ENCODE measurements around the gene COL1A1.

COL1A1 gene

DNA sequence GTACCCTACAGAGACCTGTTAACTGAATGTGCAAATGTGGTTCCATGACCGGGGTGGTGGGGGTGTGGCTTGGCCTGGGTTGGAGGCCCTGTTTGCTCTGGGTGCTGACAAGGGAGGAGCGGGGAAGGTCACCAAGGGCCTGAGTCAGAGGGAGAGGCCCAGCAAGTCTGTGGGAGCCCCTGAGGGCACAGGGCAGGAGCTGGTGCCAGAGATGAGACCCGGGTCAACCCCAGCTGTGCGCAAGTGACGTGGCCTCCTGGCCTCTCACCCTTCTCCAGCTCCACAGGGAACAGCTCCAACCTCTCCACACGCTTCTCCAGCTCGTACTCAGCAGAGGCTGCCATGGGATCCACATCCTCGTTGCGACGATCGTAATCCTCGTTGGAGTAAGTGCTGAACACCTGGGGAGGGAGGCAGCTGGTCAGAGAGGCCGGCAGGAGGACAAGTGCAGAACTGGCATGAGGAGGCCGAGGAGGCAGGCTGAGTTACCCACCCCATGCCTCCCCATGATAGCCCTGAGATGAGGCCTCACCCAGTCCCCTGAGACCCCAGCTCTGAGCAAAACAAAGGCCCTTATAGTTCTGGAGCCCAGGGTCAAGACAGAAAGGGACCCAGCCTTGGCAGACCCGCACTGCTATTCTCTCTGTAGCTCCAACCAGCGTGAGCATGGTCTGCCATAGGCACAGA lies 56.4 kb downstream of the COL1A1 start:
- 0 out of 2 replicates have a peak, but pooled peaks cover 5% of the 10 kb centered on the region for H3K4me1 ChIP-seq (ENCODE audit: low read length)
- H3K36me3 ChIP-seq (replicated peaks; ENCODE audit: insufficient read depth, low read length) = no peaks in the 10 kb centered on the region
- H3K9me2 ChIP-seq (replicated peaks; ENCODE audit: insufficient read depth, low read length) = no peaks in the 10 kb centered on the region
- no peak overlapping the region for H3K27ac ChIP-seq (ENCODE audit: low read length)
- H3K4me2 ChIP-seq (ENCODE audit: low read depth, low read length) = no peak overlapping the region
- H3K4me3 ChIP-seq (ENCODE audit: low read length) = no peak overlapping the region
- H3F3A ChIP-seq (ENCODE audit: insufficient read depth, low read length) = peaks cover 3% of the 10 kb centered on the region; the same call in 1 of the 2 replicates
- H3K9ac ChIP-seq (ENCODE audit: low read length) = no peak overlapping the region
- DNase-seq = no peak
- TF ChIP-seq EZH2phosphoT487 (IDR thresholded peaks at IDR 0.05; ENCODE audit: low read length) (no peak), CTCF (IDR thresholded peaks at IDR 0.05; ENCODE audit: low read length) (no peak), EZH2 (optimal IDR thresholded peaks at IDR 0.05; ENCODE audit: low read depth, low read length) (no peak)
- no peaks in the 10 kb centered on the region for H3K27me3 ChIP-seq (replicated peaks; ENCODE audit: insufficient read depth, low read length)
- no peak overlapping the region for H2AFZ ChIP-seq (ENCODE audit: low read length)
- no peaks in the 10 kb centered on the region for H4K20me1 ChIP-seq (ENCODE audit: insufficient read depth, low read length)
- H3K9me3 ChIP-seq (replicated peaks; ENCODE audit: insufficient read depth, low read length) = no peaks in the 10 kb centered on the region
- H3K79me2 ChIP-seq (ENCODE audit: low read length) = peaks cover 82% of the 10 kb centered on the region

DNA sequence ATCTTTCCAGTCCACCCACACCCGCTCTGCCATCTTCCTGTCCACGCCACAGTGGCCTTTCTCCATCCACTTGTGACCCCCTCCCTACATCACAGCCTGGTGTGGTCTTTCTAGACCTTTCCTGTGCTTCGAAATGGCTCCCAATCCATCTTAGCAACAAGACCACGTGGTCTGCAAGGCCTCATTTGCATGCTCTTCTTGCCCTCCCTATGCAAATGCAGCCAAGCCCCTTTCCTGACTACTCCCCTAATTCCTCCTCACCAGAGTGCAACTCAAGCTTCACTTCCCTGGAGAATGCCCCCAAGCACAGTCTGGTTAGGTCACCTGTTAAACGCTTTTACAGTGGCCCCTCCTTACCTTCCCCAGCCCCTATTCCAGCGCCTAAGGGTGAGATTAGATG lies 57.1 kb downstream of the COL1A1 start:
- Histone ChIP-seq H2AFZ (ENCODE audit: low read length) (no peak overlapping the region), H3K4me1 (ENCODE audit: low read length) (0 out of 2 replicates have a peak, but pooled peaks cover 5% of the 10 kb centered on the region), H3K9me3 (replicated peaks; ENCODE audit: insufficient read depth, low read length) (no peaks in the 10 kb centered on the region), H3K27ac (ENCODE audit: low read length) (no peak overlapping the region), H3K4me3 (ENCODE audit: low read length) (no peak overlapping the region), H3F3A (ENCODE audit: insufficient read depth, low read length) (peaks cover 4% of the 10 kb centered on the region; the same call in 1 of the 2 replicates), H4K20me1 (ENCODE audit: insufficient read depth, low read length) (no peaks in the 10 kb centered on the region), H3K9me2 (replicated peaks; ENCODE audit: insufficient read depth, low read length) (no peaks in the 10 kb centered on the region), H3K4me2 (ENCODE audit: low read depth, low read length) (no peak overlapping the region), H3K9ac (ENCODE audit: low read length) (no peak overlapping the region), H3K36me3 (replicated peaks; ENCODE audit: insufficient read depth, low read length) (no peaks in the 10 kb centered on the region), H3K79me2 (ENCODE audit: low read length) (peaks cover 80% of the 10 kb centered on the region), H3K27me3 (replicated peaks; ENCODE audit: insufficient read depth, low read length) (no peaks in the 10 kb centered on the region)
- TF ChIP-seq EZH2phosphoT487 (IDR thresholded peaks at IDR 0.05; ENCODE audit: low read length) (no peak), EZH2 (optimal IDR thresholded peaks at IDR 0.05; ENCODE audit: low read depth, low read length) (no peak), CTCF (IDR thresholded peaks at IDR 0.05; ENCODE audit: low read length) (no peak)
- no peak for DNase-seq

- no peaks in the 10 kb centered on the region for H4K20me1 ChIP-seq (ENCODE audit: insufficient read depth, low read length)
- no peak for TF ChIP-seq CTCF (IDR thresholded peaks at IDR 0.05; ENCODE audit: low read length)
- no peak for TF ChIP-seq EZH2phosphoT487 (IDR thresholded peaks at IDR 0.05; ENCODE audit: low read length)
- no peak for TF ChIP-seq EZH2 (optimal IDR thresholded peaks at IDR 0.05; ENCODE audit: low read depth, low read length)
- peaks cover 79% of the 10 kb centered on the region for H3K79me2 ChIP-seq (ENCODE audit: low read length)
- no peak overlapping the region for H3K27ac ChIP-seq (ENCODE audit: low read length)
- H3K9ac ChIP-seq (ENCODE audit: low read length) = no peak overlapping the region
- no peaks in the 10 kb centered on the region for H3K9me2 ChIP-seq (replicated peaks; ENCODE audit: insufficient read depth, low read length)
- H3K4me1 ChIP-seq (ENCODE audit: low read length) = 0 out of 2 replicates have a peak, but pooled peaks cover 5% of the 10 kb centered on the region
- H3K4me2 ChIP-seq (ENCODE audit: low read depth, low read length) = no peak overlapping the region
- no peak for DNase-seq
- no peak overlapping the region for H3K4me3 ChIP-seq (ENCODE audit: low read length)
- no peaks in the 10 kb centered on the region for H3K9me3 ChIP-seq (replicated peaks; ENCODE audit: insufficient read depth, low read length)
- no peak overlapping the region for H2AFZ ChIP-seq (ENCODE audit: low read length)
- H3K36me3 ChIP-seq (replicated peaks; ENCODE audit: insufficient read depth, low read length) = peaks cover 6% of the 10 kb centered on the region
- peaks cover 4% of the 10 kb centered on the region; the same call in 1 of the 2 replicates for H3F3A ChIP-seq (ENCODE audit: insufficient read depth, low read length)
- H3K27me3 ChIP-seq (replicated peaks; ENCODE audit: insufficient read depth, low read length) = no peaks in the 10 kb centered on the region
Measured at GRCh38 chr17:50143461-50144176, 57.8 kb downstream of the COL1A1 start.
